Small intestine (tissue), 7 donors: ENCODE results near the gene ETHE1. TPM values are rescaled to one million over a fixed set of nuclear protein-coding genes. Genes with fewer than 3 reads are reported as not detected.

ENCODE experiments used
- DNase-seq, 2 donors: peaks; one replicate each; pipeline versions ENCODE4 v3.0.0 to v3.0.0-alpha.2; 2013
- FAIRE-seq: peaks from 2 replicates; lab custom pipeline; 2012; peaks lifted over from hg19 to GRCh38; lab: Jason Lieb, UNC
- H3K27ac ChIP-seq, 3 donors: one replicate each; pipeline ENCODE4 v1.5.1; 2013; ENCODE audit warnings: low read length in 2 of 3, mild to moderate bottlenecking in 2 of 3, control low read depth in 1 of 3, inconsistent platforms in 1 of 3, low read depth in 1 of 3, moderate library complexity in 1 of 3
- H3K27me3 ChIP-seq, 3 donors: one replicate each; pipeline ENCODE4 v1.6.1; 2013; ENCODE audit warnings: low read length in 3 of 3, inconsistent platforms in 1 of 3; ENCODE audit not compliant: control insufficient read depth in 3 of 3, insufficient read depth in 3 of 3
- H3K36me3 ChIP-seq, 3 donors: one replicate each; pipeline ENCODE4 v1.6.1; 2013; ENCODE audit warnings: low read length in 3 of 3, inconsistent platforms in 1 of 3, low read depth in 1 of 3, mild to moderate bottlenecking in 1 of 3, moderate library complexity in 1 of 3; ENCODE audit not compliant: control insufficient read depth in 3 of 3, insufficient read depth in 2 of 3
- H3K4me1 ChIP-seq, 3 donors: one replicate each; pipeline ENCODE4 v1.6.1; 2013; ENCODE audit warnings: low read length in 2 of 3, inconsistent platforms in 1 of 3, low read depth in 1 of 3, mild to moderate bottlenecking in 1 of 3, moderate library complexity in 1 of 3; ENCODE audit not compliant: control insufficient read depth in 3 of 3, insufficient read depth in 2 of 3
- H3K4me3 ChIP-seq, 3 donors: one replicate each; pipeline ENCODE4 v1.5.1; 2013; ENCODE audit warnings: low read length in 3 of 3, control low read depth in 1 of 3, inconsistent platforms in 1 of 3, low read depth in 1 of 3, mild to moderate bottlenecking in 1 of 3, moderate library complexity in 1 of 3
- H3K9me3 ChIP-seq, 2 donors: one replicate each; pipeline ENCODE4 v1.6.1; 2013; ENCODE audit warnings: low read depth in 1 of 2, low read length in 1 of 2; ENCODE audit not compliant: control insufficient read depth in 2 of 2, insufficient read depth in 1 of 2
- WGBS, 3 donors: extraction: QIAGEN DNeasy Blood & Tissue Kit; methylation state at CpG; one replicate each; pipeline ENCODE4 v1.1.7; 2013; 5-methylcytosine and 5-hydroxymethylcytosine counted together
- polyA plus RNA-seq, 4 donors: library from polyadenylated mRNA; stranded (reverse) in 3 of 4; unstranded in 1 of 4; fragments of 200-250 nt in 3 of 4; fragments of 120-200 nt in 1 of 4; gene quantifications; one replicate each; pipeline versions ENCODE4 v1.2.1 to v1.2.3, GENCODE V29; 2013
- donor health status: healthy with polysubstance abuse.
- donor health status: control.
- donor health status: control.
- donor health status: Bipolar disorder and iron deficiency.
- donor health status: healthy.

ETHE1 gene
- polyA plus RNA-seq, 4 donors = 118 to 164 (median 129) TPM

GRCh38 chr19:43501661-43502418 is 25.2 kb downstream of the ETHE1 start:
- Histone ChIP-seq H3K4me3 (no peak overlapping the region), H3K27me3 (no peaks in the 10 kb centered on the region), H3K9me3 (no peaks in the 10 kb centered on the region), H3K4me1 (peaks cover 0 to 25% (median 6%) of the 10 kb centered on the region in 3 donors), H3K36me3 (peaks cover 1 to 46% (median 3%) of the 10 kb centered on the region in 3 donors), H3K27ac (no peak overlapping the region)
- DNase-seq = peak in 1 of 2 donors; percentile 47
- FAIRE-seq = no peak
- WGBS, 3 donors = 72 to 95% (median 93%) methylated on average over 42 to 43 of the region's 43 CpGs

- Histone ChIP-seq H3K4me3 (no peak overlapping the region), H3K36me3 (peaks cover 8 to 57% (median 9%) of the 10 kb centered on the region in 3 donors), H3K27ac (peak overlapping the region in 2 of 3 donors; percentile 8 to 54), H3K4me1 (peaks cover 0 to 19% (median 0%) of the 10 kb centered on the region in 3 donors), H3K9me3 (no peaks in the 10 kb centered on the region), H3K27me3 (no peaks in the 10 kb centered on the region)
- peak; percentile 66 to 73 for DNase-seq
- 59 to 78% (median 70%) methylated on average over 3 of the region's 3 CpGs for WGBS, 3 donors
- FAIRE-seq = no peak
Measured at GRCh38 chr19:43499042-43499441, 28.0 kb downstream of the ETHE1 start.

GRCh38 chr19:43498233-43498842 is 28.7 kb downstream of the ETHE1 start:
- peaks cover 0 to 19% (median 0%) of the 10 kb centered on the region in 3 donors for H3K4me1 ChIP-seq
- DNase-seq (no peak), FAIRE-seq (no peak)
- H3K27ac ChIP-seq = peak overlapping the region in 1 of 3 donors; percentile 54
- no peaks in the 10 kb centered on the region for H3K27me3 ChIP-seq
- H3K36me3 ChIP-seq = peaks cover 8 to 59% (median 9%) of the 10 kb centered on the region in 3 donors
- no peaks in the 10 kb centered on the region for H3K9me3 ChIP-seq
- WGBS, 3 donors = 78 to 93% (median 91%) methylated on average over 5 of the region's 5 CpGs
- no peak overlapping the region for H3K4me3 ChIP-seq

GRCh38 chr19:43496960-43497359 is 30.0 kb downstream of the ETHE1 start:
- H3K27ac ChIP-seq = no peak overlapping the region
- DNase-seq (no peak), FAIRE-seq (no peak)
- H3K4me1 ChIP-seq = peaks cover 0 to 13% (median 0%) of the 10 kb centered on the region in 3 donors
- no peak overlapping the region for H3K4me3 ChIP-seq
- no peaks in the 10 kb centered on the region for H3K27me3 ChIP-seq
- peaks cover 8 to 57% (median 9%) of the 10 kb centered on the region in 3 donors for H3K36me3 ChIP-seq
- 94 to 100% (median 98%) methylated on average over 7 of the region's 7 CpGs for WGBS, 3 donors
- H3K9me3 ChIP-seq = no peaks in the 10 kb centered on the region

- H3K36me3 ChIP-seq = peaks cover 8 to 60% (median 9%) of the 10 kb centered on the region in 3 donors
- WGBS, 3 donors = 74 to 84% (median 80%) methylated on average over 8 of the region's 8 CpGs
- no peaks in the 10 kb centered on the region for H3K9me3 ChIP-seq
- FAIRE-seq (no peak), DNase-seq (no peak)
- no peak overlapping the region for H3K4me3 ChIP-seq
- H3K4me1 ChIP-seq = peaks cover 0 to 9% (median 0%) of the 10 kb centered on the region in 3 donors
- no peaks in the 10 kb centered on the region for H3K27me3 ChIP-seq
- H3K27ac ChIP-seq = no peak overlapping the region
Measured at GRCh38 chr19:43495082-43495481, 31.9 kb downstream of the ETHE1 start.

- Histone ChIP-seq H3K27me3 (no peaks in the 10 kb centered on the region), H3K36me3 (peaks cover 6 to 45% (median 6%) of the 10 kb centered on the region in 3 donors), H3K27ac (no peak overlapping the region), H3K4me1 (no peaks in the 10 kb centered on the region), H3K4me3 (no peak overlapping the region), H3K9me3 (no peaks in the 10 kb centered on the region)
- WGBS, 3 donors = 85 to 94% (median 91%) methylated on average over 5 of the region's 5 CpGs
- no peak for FAIRE-seq
- no peak for DNase-seq
Measured at GRCh38 chr19:43490759-43491158, 36.2 kb downstream of the ETHE1 start.

GRCh38 chr19:43489979-43490599 is 36.9 kb downstream of the ETHE1 start:
- H3K4me1 ChIP-seq = no peaks in the 10 kb centered on the region
- FAIRE-seq = no peak

GRCh38 chr19:43489310-43489709 is 37.7 kb downstream of the ETHE1 start:
- 65 to 78% (median 75%) methylated on average over 5 of the region's 5 CpGs for WGBS, 3 donors
- no peak for FAIRE-seq

More at GRCh38 chr19:43489979-43490599, 36.9 kb downstream of the ETHE1 start:
- Histone ChIP-seq H3K27ac (no peak overlapping the region), H3K4me3 (no peak overlapping the region), H3K9me3 (no peaks in the 10 kb centered on the region), H3K36me3 (peaks cover 3 to 40% (median 4%) of the 10 kb centered on the region in 3 donors), H3K27me3 (no peaks in the 10 kb centered on the region)
- 93 to 97% (median 95%) methylated on average over 7 of the region's 7 CpGs for WGBS, 3 donors
- no peak for DNase-seq

More at GRCh38 chr19:43489310-43489709, 37.7 kb downstream of the ETHE1 start:
- H3K4me1 ChIP-seq = no peaks in the 10 kb centered on the region
- DNase-seq = no peak
- H3K9me3 ChIP-seq = no peaks in the 10 kb centered on the region
- H3K36me3 ChIP-seq = peaks cover 0 to 34% (median under 1%) of the 10 kb centered on the region in 3 donors
- H3K27ac ChIP-seq = no peak overlapping the region
- H3K27me3 ChIP-seq = no peaks in the 10 kb centered on the region
- no peak overlapping the region for H3K4me3 ChIP-seq
